Measurements from ENCODE around the gene APMAP.

The APMAP gene

GRCh38 chr20:24998631-24999445 lies 6.3 kb upstream of the APMAP start:
- Histone ChIP-seq H3K36me3 (peaks cover 7% of the 10 kb centered on the region), H3K4me2 (no peak overlapping the region), H4K20me1 (no peaks in the 10 kb centered on the region), H3K27ac (no peak overlapping the region), H3K9ac (no peak overlapping the region), H3K27me3 (no peaks in the 10 kb centered on the region), H3K4me1 (peaks cover 28% of the 10 kb centered on the region), H3K9me3 (no peaks in the 10 kb centered on the region), H3K4me3 (no peak overlapping the region)
- TF ChIP-seq Cebpa-rat (IDR thresholded peaks at IDR 0.05), result no peak

DNA sequence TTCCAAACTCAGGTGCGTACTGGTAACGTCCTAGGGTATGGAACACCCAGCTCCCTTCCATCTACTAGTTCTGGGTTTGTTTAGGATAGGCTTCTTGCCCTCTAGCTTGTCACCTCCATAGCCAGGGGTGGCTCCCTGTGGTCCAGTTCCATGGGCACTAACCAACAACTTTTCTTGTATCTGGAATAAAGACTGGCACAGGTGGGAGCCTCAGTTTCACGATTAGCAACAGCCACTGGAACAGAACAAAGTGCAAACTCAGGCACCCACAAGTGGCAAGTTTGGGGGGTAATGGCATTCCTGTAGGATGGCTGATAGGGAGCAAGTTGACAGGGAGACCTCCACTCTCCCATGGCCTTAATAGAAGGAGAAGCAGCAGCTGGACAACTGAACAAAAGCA lies 5.6 kb upstream of the APMAP start:
- Histone ChIP-seq H3K4me2 (no peak overlapping the region), H3K9ac (no peak overlapping the region), H3K4me3 (no peak overlapping the region), H3K9me3 (no peaks in the 10 kb centered on the region), H3K27me3 (no peaks in the 10 kb centered on the region), H4K20me1 (no peaks in the 10 kb centered on the region), H3K27ac (no peak overlapping the region), H3K4me1 (peaks cover 35% of the 10 kb centered on the region), H3K36me3 (peaks cover 7% of the 10 kb centered on the region)
- TF ChIP-seq Cebpa-rat (IDR thresholded peaks at IDR 0.05), result no peak

DNA sequence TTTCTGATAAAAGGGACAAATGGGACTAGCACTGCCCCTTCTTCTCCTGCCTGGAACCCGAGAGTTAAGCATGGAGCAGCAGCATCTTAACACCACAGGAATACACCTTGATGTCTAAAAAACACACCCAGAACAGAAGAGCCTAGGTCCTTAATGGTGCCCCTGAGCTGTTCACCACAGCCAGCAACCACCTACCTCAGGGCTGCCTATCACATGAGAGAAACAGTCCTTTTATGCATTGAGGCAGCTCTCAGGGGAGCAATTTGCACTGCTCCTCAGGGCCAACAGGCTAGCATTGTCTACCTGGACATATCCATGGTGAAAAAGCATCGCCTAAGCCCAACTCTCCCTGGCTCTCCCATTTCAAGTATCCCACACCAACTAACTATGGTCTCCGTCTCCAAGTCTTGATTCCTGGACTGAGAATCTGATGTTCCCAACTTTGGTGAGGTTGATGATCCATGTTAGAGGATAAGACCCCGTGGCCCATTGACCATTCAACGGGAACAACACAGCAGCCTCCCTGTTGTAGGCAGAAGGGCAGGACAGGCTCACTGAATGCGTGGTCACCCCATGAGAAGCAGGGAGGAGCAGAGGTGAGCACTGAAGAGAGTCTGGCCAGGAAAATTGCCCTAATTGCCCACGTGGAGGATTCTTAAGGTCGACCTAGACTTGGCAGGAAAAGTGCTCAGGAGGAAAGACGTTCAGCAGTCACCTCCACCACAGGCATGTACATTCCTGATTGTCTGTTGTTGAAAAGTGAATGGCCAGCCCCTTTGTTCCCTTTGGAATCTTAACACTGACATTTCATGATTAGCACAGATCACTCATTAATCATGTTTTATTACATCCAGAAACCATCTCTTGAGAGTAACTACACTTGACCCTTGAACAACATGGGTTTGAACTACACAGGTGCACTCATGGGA lies 4.2 kb upstream of the APMAP start:
- H3K36me3 ChIP-seq, result no peaks in the 10 kb centered on the region
- no peaks in the 10 kb centered on the region for H4K20me1 ChIP-seq
- H3K9ac ChIP-seq, result no peak overlapping the region
- H3K4me2 ChIP-seq, result no peak overlapping the region
- no peaks in the 10 kb centered on the region for H3K9me3 ChIP-seq
- no peak overlapping the region for H3K27ac ChIP-seq
- H3K27me3 ChIP-seq, result no peaks in the 10 kb centered on the region
- H3K4me3 ChIP-seq, result no peak overlapping the region
- peaks cover 40% of the 10 kb centered on the region for H3K4me1 ChIP-seq
- TF ChIP-seq Cebpa-rat (IDR thresholded peaks at IDR 0.05), result no peak

- no peak overlapping the region for H3K4me3 ChIP-seq
- no peak for TF ChIP-seq Cebpa-rat (IDR thresholded peaks at IDR 0.05)
- H3K4me1 ChIP-seq, result peaks cover 49% of the 10 kb centered on the region
- H3K4me2 ChIP-seq, result peak overlapping the region; percentile 9; the same call in 1 of the 2 replicates
- H3K27me3 ChIP-seq, result no peaks in the 10 kb centered on the region
- H3K27ac ChIP-seq, result no peak overlapping the region
- H3K9me3 ChIP-seq, result no peaks in the 10 kb centered on the region
- no peaks in the 10 kb centered on the region for H3K36me3 ChIP-seq
- no peak overlapping the region for H3K9ac ChIP-seq
- H4K20me1 ChIP-seq, result no peaks in the 10 kb centered on the region
These were observed 3.3 kb upstream of the APMAP start for GRCh38 chr20:24995741-24996448.

DNA sequence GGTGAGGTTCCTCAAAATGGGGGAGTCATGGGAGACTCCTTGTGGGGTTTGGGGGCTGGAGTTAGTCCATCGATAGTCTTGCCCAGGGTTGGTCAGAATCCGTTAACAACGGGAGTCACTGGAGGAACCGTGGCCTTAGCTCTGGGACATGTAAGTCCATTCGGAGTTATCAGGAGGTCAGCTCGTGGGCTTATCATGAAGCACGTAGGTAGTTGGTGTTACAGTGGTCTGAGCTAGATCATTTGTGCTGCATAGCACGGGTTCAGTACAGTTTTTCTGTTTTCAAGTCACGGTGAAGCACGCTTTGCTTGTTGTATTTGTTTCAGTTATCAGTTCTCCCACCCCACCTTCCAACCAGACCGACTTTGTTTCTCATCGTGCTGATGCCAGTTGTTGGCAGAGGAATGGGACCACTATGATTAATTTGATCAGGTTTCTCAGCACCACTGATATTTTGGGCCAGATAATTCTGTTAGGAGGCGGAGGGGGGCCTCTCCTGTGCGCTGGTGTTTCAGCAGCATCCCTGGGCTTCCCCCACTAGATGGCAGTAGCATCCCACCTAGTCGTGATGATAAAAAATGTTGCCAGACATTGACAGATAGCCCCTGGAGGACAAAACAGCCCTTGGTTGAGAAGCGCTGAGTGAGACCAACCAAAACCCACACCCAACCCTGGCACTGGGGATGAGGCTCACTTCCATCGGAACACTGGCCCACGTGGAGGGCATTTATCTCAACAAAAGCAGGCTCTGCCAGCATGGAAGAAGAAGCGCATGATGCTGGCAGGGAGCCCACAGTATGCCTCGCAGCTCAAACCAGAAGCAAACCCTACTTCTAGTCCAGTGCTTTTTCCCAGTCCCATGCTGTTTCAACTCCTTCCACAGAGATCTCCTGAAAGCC lies 2.2 kb upstream of the APMAP start:
- TF ChIP-seq Cebpa-rat (IDR thresholded peaks at IDR 0.05), result no peak
- Histone ChIP-seq H3K36me3 (no peaks in the 10 kb centered on the region), H3K9ac (no peak overlapping the region), H4K20me1 (no peaks in the 10 kb centered on the region), H3K4me1 (peaks cover 60% of the 10 kb centered on the region), H3K4me2 (peak overlapping the region; percentile 42; the same call in 1 of the 2 replicates), H3K9me3 (no peaks in the 10 kb centered on the region), H3K27me3 (no peaks in the 10 kb centered on the region), H3K27ac (no peak overlapping the region), H3K4me3 (no peak overlapping the region)

GRCh38 chr20:24994186-24994465 lies 1.6 kb upstream of the APMAP start:
- no peak for TF ChIP-seq Cebpa-rat (IDR thresholded peaks at IDR 0.05)
- H3K4me1 ChIP-seq, result peaks cover 66% of the 10 kb centered on the region
- H3K4me2 ChIP-seq, result peak overlapping the region; percentile 95; the same call in 1 of the 2 replicates
- H3K27me3 ChIP-seq, result no peaks in the 10 kb centered on the region
- 0 out of 2 replicates have a peak, but pooled peaks cover 3% of the 10 kb centered on the region for H3K36me3 ChIP-seq
- H3K9ac ChIP-seq, result no peak overlapping the region
- no peak overlapping the region for H3K27ac ChIP-seq
- H3K9me3 ChIP-seq, result no peaks in the 10 kb centered on the region
- H3K4me3 ChIP-seq, result no peak overlapping the region
- H4K20me1 ChIP-seq, result peaks cover 3% of the 10 kb centered on the region; the same call in 1 of the 2 replicates

DNA sequence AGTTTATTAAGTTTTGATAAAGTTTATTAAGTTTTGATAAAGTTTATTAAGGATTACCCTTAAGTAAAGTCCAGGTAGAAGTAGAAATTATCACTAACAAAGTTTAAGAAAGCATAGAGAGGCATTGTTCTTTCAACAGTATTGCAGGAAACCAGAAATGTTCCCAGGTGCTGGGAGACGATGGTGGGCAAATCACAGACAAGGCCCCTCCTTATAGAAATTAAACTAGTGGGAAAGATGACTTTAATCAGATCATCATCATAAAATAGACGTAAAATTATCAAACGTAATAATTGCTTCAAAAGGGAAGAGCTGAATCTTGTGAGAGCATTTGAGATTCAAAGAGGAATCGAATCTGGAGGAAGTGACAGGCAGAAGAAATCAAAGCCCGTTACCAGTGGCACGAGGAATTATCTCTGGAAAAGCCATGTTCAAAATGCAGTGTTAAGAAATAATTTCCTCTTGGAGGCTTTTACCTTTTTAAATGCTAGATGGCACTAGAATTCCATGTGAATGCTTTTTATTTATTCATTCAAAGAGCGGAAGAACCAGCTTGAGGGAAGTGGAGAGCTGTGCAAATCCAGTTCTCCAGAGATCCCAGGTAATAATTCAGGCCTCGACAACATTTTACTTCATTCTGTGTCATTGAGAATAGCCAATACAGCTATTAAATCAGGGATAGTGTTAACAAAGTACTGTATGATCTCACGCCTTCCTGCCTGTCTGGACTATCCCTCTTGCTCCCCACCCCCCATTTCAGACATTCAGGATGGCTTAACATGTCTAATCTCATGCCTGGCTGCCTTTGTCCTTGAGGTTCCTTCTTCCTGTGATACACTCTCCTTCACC lies 1.0 kb upstream of the APMAP start:
- Histone ChIP-seq H3K9me3 (no peaks in the 10 kb centered on the region), H3K27ac (peak overlapping the region; percentile 87), H4K20me1 (peaks cover 9% of the 10 kb centered on the region; the same call in 1 of the 2 replicates), H3K4me1 (peaks cover 72% of the 10 kb centered on the region), H3K9ac (peak overlapping the region; percentile 90), H3K36me3 (0 out of 2 replicates have a peak, but pooled peaks cover 4% of the 10 kb centered on the region), H3K4me2 (peak overlapping the region; percentile 95), H3K4me3 (peak overlapping the region; percentile 91), H3K27me3 (no peaks in the 10 kb centered on the region)
- no peak for TF ChIP-seq Cebpa-rat (IDR thresholded peaks at IDR 0.05)

DNA sequence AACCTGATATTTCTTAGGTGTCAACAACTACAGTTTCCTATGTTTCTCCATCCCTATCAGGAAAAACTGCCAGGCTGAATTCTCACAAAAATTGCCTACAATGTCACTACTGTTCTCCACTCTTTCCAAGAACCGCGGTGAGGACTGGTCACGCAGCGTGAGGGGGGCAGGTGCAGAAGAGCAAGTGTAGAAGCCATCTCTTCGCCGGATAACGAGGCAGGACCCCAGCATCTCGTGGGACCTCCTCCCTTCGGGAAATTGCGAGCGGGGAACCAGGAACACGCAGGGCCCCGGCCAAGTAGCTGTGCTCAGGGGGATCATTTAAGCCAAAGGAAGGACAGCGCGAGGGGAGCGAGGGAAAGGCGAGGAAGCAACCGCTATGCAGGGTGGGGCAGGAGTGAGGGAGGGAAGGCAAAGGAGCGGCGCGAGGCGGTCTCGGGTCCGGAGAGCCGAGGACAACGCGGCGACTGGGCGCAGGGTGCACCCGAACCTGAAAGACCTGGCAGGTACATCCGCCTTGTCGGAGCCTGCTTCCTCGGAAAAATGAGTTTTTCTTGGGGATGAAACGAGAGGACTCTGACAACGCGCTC lies 559 bp downstream of the APMAP start:
- 0 out of 2 replicates have a peak, but pooled peaks cover 4% of the 10 kb centered on the region for H3K36me3 ChIP-seq
- H3K4me2 ChIP-seq, result peak overlapping the region; percentile 95
- peaks cover 88% of the 10 kb centered on the region for H3K4me1 ChIP-seq
- peaks cover 22% of the 10 kb centered on the region for H4K20me1 ChIP-seq
- H3K27ac ChIP-seq, result peak overlapping the region; percentile 87
- H3K4me3 ChIP-seq, result peak overlapping the region; percentile 91
- no peaks in the 10 kb centered on the region for H3K27me3 ChIP-seq
- H3K9ac ChIP-seq, result peak overlapping the region; percentile 90
- H3K9me3 ChIP-seq, result no peaks in the 10 kb centered on the region
- no peak for TF ChIP-seq Cebpa-rat (IDR thresholded peaks at IDR 0.05)

Measured in BLaER1 (cell line).